Keratinocyte (primary cell): Measurements from ENCODE around the gene AK9. TPM values are rescaled to one million over a fixed set of nuclear protein-coding genes. Genes with fewer than 3 reads are reported as not detected.
"Not testable (repeated sequence)": the region's sequence is repeated elsewhere in the genome, so short reads cannot be mapped to it uniquely, and the experiment has no call there.

Experiments
- DNase-seq: peaks from one replicate; pipeline ENCODE4 v3.0.0-alpha.2; 2011; ENCODE audit warnings: low read depth, missing footprints, low spot score
- FAIRE-seq: peaks from 2 replicates; lab custom pipeline; 2011; peaks lifted over from hg19 to GRCh38; lab: Jason Lieb, UNC
- H2AFZ ChIP-seq: 2 replicates; pipeline ENCODE4 v1.6.0; 2012; ENCODE audit warnings: low read length, control low read depth, inconsistent platforms; ENCODE audit not compliant: control insufficient read depth
- H3K27ac ChIP-seq: 2 replicates; pipeline ENCODE4 v1.5.1; 2011; ENCODE audit warnings: low read length; ENCODE audit not compliant: control insufficient read depth, insufficient read depth
- H3K27me3 ChIP-seq: 3 replicates; pipeline ENCODE4 v1.6.0; 2011; ENCODE audit warnings: low read length; ENCODE audit not compliant: control insufficient read depth, insufficient read depth; ENCODE audit errors: extremely low read depth
- H3K36me3 ChIP-seq, 2 experiments: 2 replicates in 1 of 2; 3 replicates in 1 of 2; pipeline ENCODE4 v1.5.1; 2011; ENCODE audit warnings: low read length in 2 of 2, mild to moderate bottlenecking in 1 of 2; ENCODE audit not compliant: control insufficient read depth in 2 of 2, insufficient read depth in 2 of 2; ENCODE audit errors: extremely low read depth in 1 of 2
- H3K4me1 ChIP-seq: 3 replicates; pipeline ENCODE4 v1.5.1; 2011; ENCODE audit warnings: low read length; ENCODE audit not compliant: control insufficient read depth, insufficient read depth; ENCODE audit errors: extremely low read depth
- H3K4me2 ChIP-seq: 3 replicates; pipeline ENCODE4 v1.6.0; 2011; ENCODE audit warnings: low read depth, low read length; ENCODE audit not compliant: control insufficient read depth, insufficient read depth; ENCODE audit errors: extremely low read depth
- H3K4me3 ChIP-seq, 3 experiments: fragments of 200-600 bp in 1 of 3; sonication (generic) in 1 of 3; 2 replicates in 2 of 3; 3 replicates in 1 of 3; pipeline ENCODE4 v1.5.1; 2011 to 2016; ENCODE audit warnings: low read length in 3 of 3, mild to moderate bottlenecking in 3 of 3, control low read depth in 2 of 3, inconsistent platforms in 1 of 3, low read depth in 1 of 3, mixed read lengths in 1 of 3, mixed run types in 1 of 3, moderate library complexity in 1 of 3; ENCODE audit not compliant: control insufficient read depth in 2 of 3, insufficient read depth in 2 of 3; ENCODE audit errors: extremely low read depth in 1 of 3
- H3K79me2 ChIP-seq: 2 replicates; pipeline ENCODE4 v1.6.0; 2012; ENCODE audit warnings: low read length; ENCODE audit not compliant: control insufficient read depth, insufficient read depth
- H3K9ac ChIP-seq: 3 replicates; pipeline ENCODE4 v1.6.0; 2011; ENCODE audit warnings: low read length; ENCODE audit not compliant: control insufficient read depth, insufficient read depth; ENCODE audit errors: extremely low read depth
- H3K9me1 ChIP-seq: 3 replicates; pipeline ENCODE4 v1.6.0; 2011; ENCODE audit warnings: low read length; ENCODE audit not compliant: control insufficient read depth, insufficient read depth; ENCODE audit errors: extremely low read depth
- H3K9me3 ChIP-seq: 2 replicates; pipeline ENCODE4 v1.5.1; 2012; ENCODE audit warnings: low read depth, low read length; ENCODE audit not compliant: control insufficient read depth
- H4K20me1 ChIP-seq: 3 replicates; pipeline ENCODE4 v1.6.0; 2011; ENCODE audit warnings: low read length; ENCODE audit not compliant: control insufficient read depth, insufficient read depth; ENCODE audit errors: extremely low read depth
- CTCF ChIP-seq, 3 experiments: IDR thresholded peaks in 1 of 3; conservative IDR thresholded peaks in 1 of 3; optimal IDR thresholded peaks in 1 of 3; 2 replicates in 2 of 3; 3 replicates in 1 of 3; pipeline versions ENCODE3 to v1.5.1; 2011; ENCODE audit warnings: low read length in 3 of 3, mild to moderate bottlenecking in 3 of 3, moderate library complexity in 2 of 3, control low read depth in 1 of 3, inconsistent platforms in 1 of 3; ENCODE audit not compliant: insufficient read depth in 2 of 3; ENCODE audit errors: extremely low read depth in 1 of 3
- EZH2 ChIP-seq: IDR thresholded peaks from one replicate; pipeline ENCODE4 v1.6.1; 2012; ENCODE audit warnings: inconsistent platforms, mild to moderate bottlenecking, low read length, moderate library complexity
- dilution Hi-C: fragments of 300-500 bp; cut with MboI; formaldehyde crosslinking; loops from one replicate; pipeline ENCODE4 v1.7.0; 2020; ENCODE audit warnings: low sequenced_read_pairs; ENCODE audit not compliant: extremely low pct_ligation_motif_present
- polyA plus RNA-seq, 5 experiments: library from polyadenylated mRNA; depleted of rRNA in 3 of 5; stranded (reverse) in 3 of 5; stranded (forward) in 1 of 5; unstranded in 1 of 5; fragments of >200 nt; gene quantifications; 1 replicate in 1 of 5; 2 replicates in 3 of 5; 3 replicates in 1 of 5; pipeline versions ENCODE4 v1.2.1 to v1.2.3, GENCODE V29; 2011 to 2012; ENCODE audit warnings: missing spikeins in 2 of 5, low read depth in 1 of 5, low replicate concordance in 1 of 5

AK9 gene
- polyA plus RNA-seq, 1 donor (not counting 4 experiments of a cell fraction or from before 2014, with no cell fraction given), result 1.8 TPM

- dilution Hi-C loops, result no loop called here
- no peak overlapping the region for H3K27ac ChIP-seq
- DNase-seq (no peak), FAIRE-seq (no peak)
- no peaks in the 10 kb centered on the region for H3K36me3 ChIP-seq
- H2AFZ ChIP-seq, result no peak overlapping the region
- no peak overlapping the region for H3K9ac ChIP-seq
- no peak overlapping the region for H3K4me3 ChIP-seq
- TF ChIP-seq CTCF (optimal IDR thresholded peaks at IDR 0.05 in 1 of 3, IDR thresholded peaks at IDR 0.05 in 1 of 3, conservative IDR thresholded peaks at IDR 0.05 in 1 of 3; ENCODE audit: extremely low read depth in 1 of 3, insufficient read depth in 2 of 3, low read length in 3 of 3) (no peak), EZH2 (no peak)
- no peaks in the 10 kb centered on the region for H3K79me2 ChIP-seq
- no peaks in the 10 kb centered on the region for H3K9me3 ChIP-seq
- H3K4me1 ChIP-seq, result no peaks in the 10 kb centered on the region
- H3K4me2 ChIP-seq, result no peak overlapping the region
- H3K9me1 ChIP-seq, result no peaks in the 10 kb centered on the region
- H3K27me3 ChIP-seq, result no peaks in the 10 kb centered on the region
- H4K20me1 ChIP-seq, result no peaks in the 10 kb centered on the region
Observed at GRCh38 chr6:109521080-109521479, 169.9 kb downstream of the AK9 start.

GRCh38 chr6:109519647-109520046 is 171.4 kb downstream of the AK9 start:
- H2AFZ ChIP-seq, H3K27me3 ChIP-seq, H3K9me1 ChIP-seq, dilution Hi-C loops, H3K36me3 ChIP-seq, H3K79me2 ChIP-seq, H3K27ac ChIP-seq, H3K9ac ChIP-seq, H3K9me3 ChIP-seq, H4K20me1 ChIP-seq, DNase-seq, H3K4me2 ChIP-seq, FAIRE-seq, H3K4me3 ChIP-seq, H3K4me1 ChIP-seq: not testable (repeated sequence)

GRCh38 chr6:109516929-109517328 is 174.1 kb downstream of the AK9 start:
- H3K27ac ChIP-seq, result no peak overlapping the region
- FAIRE-seq (no peak), DNase-seq (no peak)
- dilution Hi-C loops, result no loop called here
- no peaks in the 10 kb centered on the region for H3K27me3 ChIP-seq
- TF ChIP-seq CTCF (optimal IDR thresholded peaks at IDR 0.05 in 1 of 3, IDR thresholded peaks at IDR 0.05 in 1 of 3, conservative IDR thresholded peaks at IDR 0.05 in 1 of 3; ENCODE audit: extremely low read depth in 1 of 3, insufficient read depth in 2 of 3, low read length in 3 of 3) (no peak), EZH2 (no peak)
- no peak overlapping the region for H3K9ac ChIP-seq
- H3K36me3 ChIP-seq, result no peaks in the 10 kb centered on the region
- H3K4me3 ChIP-seq, result no peak overlapping the region
- no peaks in the 10 kb centered on the region for H4K20me1 ChIP-seq
- no peaks in the 10 kb centered on the region for H3K79me2 ChIP-seq
- no peaks in the 10 kb centered on the region for H3K9me3 ChIP-seq
- no peaks in the 10 kb centered on the region for H3K4me1 ChIP-seq
- no peak overlapping the region for H2AFZ ChIP-seq
- no peaks in the 10 kb centered on the region for H3K9me1 ChIP-seq
- no peak overlapping the region for H3K4me2 ChIP-seq
